Activated CD4-positive, alpha-beta T cell treated with anti-CD3 and anti-CD28 coated beads for 48 hours (primary cell): ENCODE results near the gene PPP2R1B.

Source experiments
- DNase-seq: peaks from one replicate; pipeline ENCODE4 v3.0.0-alpha.2; 2020

Gene PPP2R1B

GRCh38 chr11:111745719-111746504 is 20.3 kb downstream of the PPP2R1B start:
- no peak for DNase-seq

DNA sequence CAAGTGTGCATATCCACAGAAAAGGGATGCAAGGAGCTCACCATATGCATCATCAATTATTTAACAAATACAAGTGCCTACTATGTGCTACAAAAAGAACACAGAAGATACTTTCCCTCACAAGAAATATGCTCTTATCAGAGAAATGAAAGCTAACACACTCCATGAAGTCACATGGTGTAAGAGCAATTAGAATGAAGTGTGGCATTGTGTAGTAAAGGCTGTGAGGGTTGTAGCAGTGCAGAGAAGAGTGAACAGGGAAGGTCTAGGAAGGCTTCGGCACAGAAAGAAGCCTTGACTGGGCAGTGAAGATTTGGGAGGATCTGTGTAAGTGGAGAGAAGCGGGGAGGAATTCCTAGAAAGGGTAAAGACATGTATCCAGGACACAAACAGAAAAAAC is 22.5 kb downstream of the PPP2R1B start:
- DNase-seq, result no peak

DNA sequence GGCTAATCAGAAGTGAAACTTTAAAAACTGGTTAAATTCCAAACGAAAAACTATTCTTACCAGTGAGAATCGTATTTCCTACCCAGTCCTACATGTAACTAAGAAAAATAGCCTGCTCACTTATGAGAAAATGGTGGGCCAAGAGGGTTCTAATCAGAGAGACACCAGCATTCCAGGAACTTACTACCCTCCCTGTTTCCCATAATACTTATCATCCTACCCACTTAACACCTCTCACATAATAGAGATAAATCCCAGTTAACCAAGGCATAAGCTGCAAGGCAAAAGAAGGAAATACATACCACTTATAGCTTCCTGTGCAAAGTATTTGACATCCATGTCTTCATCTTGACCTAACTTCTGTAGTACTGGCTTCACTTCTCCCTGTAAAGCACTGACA is 24.4 kb downstream of the PPP2R1B start:
- DNase-seq, result no peak

- DNase-seq, result no peak
Measured at GRCh38 chr11:111739299-111739698, 26.9 kb downstream of the PPP2R1B start.

GRCh38 chr11:111737444-111738210 is 28.6 kb downstream of the PPP2R1B start:
- no peak for DNase-seq

DNA sequence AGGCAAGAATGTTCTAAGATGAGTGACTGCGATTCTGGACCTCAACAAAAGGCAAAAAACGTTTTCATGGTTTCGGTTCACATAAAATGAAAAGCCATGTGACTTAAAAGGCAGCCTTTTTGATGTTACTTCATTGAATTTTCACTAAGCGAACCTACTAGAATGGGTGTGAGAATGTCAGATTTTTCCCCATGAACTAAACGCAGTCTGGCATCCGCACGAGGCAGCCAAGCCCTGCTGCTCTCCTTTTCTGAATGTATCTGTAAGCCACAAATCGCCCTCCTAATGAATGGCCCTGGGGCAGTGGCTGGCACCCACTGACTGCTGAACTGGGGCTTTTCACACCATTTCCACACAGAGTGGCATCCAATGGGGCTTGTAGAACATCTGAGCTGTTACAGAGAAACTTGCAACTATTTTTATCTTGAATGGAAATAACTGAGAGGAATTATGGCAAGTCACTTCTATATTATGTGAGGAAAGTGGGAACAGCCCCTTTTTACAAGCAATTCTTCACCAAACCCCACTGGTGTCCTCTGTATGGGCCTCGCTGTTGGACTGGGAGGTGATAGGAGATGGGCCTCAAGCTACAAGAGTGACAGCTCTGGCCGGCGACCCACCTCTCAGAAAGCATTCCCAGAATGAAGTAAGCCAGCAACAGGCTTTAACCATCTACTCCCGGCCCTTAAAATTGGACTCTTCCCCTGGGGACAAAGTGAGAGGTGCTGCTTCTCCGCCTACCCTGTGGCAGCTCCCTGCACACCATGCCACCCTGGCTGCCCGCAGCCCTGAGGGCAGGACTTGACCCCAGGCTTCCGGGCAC is 29.4 kb downstream of the PPP2R1B start:
- no peak for DNase-seq

DNA sequence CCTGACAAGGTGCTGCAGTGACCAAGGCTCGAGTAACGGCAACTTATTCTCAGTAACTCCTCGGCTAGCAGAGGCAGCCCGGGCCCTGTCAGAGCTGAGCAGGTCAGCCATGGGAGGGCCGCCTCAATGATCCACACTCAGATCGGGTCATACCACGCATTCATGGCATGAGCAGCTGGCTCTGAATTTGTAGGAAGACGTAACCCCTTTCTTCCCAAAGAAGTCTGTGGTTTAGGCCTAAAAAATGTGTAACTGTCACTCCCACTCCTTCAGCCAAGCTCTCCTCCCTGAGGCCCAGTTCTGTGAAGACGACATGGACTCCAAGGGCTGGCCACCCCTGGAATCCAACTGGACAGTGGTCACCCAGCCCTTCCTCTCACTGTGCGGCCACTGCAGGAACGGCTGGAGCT is 30.0 kb downstream of the PPP2R1B start:
- DNase-seq, result no peak

DNA sequence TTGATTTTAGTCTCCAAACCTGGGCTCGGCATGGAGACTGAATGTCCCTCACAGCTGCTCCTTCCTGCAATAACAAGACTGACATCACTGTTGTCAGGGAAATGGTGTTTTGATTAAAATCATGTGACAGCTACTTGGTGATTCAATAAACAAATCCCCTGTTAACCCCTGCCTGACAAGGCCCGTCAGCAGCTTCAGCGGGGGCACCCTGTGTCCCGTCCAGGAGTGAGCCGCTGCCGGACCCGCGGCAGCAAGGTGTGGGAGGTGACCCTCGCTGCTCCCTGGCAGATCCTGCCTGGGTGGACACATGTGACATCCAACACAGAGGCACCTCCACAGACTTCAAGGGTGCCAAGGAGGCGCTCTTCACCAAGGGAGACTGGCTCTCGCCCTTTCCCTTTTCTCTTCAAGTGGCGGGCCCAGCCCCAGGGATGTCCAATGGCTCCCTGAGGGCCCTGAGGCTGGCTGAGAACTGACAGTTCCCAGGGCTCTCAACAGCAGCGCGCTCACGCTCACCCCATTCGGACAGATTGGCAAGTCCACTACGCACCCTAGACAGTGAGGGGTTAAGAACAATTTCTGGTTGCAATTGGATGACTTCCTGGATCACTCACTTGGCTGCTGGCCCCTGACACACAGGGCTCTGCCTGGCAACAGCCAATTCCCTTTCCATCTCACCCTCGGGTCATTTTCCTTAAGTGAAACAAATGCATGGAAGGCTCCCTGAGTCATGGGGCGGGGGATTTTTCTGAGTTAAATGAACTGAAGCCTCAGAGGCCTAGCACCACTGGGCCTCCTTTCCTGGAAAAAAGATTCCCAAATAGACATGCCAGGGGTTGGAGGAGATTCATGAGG is 30.7 kb downstream of the PPP2R1B start:
- DNase-seq, result no peak

- no peak for DNase-seq
Measured at GRCh38 chr11:111734954-111735261, 31.3 kb downstream of the PPP2R1B start.

GRCh38 chr11:111734101-111734953 is 31.9 kb downstream of the PPP2R1B start:
- DNase-seq, result no peak

DNA sequence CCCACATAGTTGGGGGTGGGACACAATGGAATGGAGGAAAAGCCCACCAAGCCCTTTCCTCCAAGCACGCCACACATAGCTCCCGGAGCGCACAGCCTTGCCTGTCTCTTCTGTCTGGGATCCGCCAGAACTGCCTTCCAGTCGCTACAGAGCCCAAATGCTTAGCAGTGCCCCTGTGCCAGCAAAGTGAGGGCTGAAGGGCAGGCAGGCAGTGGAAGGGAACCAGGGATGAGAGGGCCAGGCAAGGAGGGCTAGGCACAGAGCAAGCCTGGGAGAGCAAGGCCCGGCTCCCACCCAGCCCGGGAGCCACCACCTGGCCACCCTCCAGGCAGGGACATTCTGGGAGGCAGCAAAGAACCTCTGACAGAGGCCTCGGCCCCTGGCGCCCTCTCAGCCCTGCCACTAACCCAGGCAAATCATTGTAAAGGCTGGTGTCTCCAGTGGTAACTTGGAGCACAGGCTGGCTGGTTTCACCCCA is 32.5 kb downstream of the PPP2R1B start:
- DNase-seq, result no peak

DNA sequence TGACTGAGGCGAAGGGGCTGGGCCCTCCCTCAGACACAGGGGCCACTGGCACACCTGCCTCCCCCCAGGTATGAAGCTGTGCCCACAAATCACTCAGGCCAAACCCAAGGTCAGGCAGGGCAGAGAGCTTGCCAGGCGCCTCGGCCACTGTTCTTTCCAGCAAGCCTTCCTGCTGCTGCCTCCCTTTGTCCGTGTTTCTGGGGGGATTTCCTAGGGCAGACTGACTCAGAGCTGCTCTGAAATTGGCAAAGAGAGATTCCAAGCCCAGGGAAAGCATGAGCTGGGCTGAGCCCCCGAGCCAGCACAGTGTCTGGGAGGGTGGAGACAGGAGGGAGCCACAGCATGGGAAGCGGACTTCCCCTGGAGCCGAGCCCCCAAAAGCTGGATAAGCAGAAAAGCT is 33.2 kb downstream of the PPP2R1B start:
- DNase-seq, result no peak

DNA sequence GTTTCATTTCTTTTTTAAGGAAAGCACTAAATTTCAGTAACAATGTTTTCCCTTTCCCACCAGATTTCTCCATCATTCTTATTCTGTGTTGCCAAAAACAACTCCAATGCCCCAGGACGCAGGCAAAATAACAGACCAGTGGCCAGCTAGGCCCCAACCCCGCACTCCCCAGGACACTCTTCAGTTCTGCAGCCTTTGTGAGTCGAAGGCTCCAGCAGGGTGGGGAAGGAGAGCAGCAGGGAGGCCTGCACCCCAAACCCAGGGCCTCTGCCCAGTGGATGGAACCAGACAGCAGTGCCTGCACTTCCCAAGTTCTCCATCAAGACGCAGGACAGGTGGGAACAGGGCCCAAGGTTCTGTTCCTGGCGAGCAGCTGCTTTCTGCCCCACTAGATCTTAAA is 34.4 kb downstream of the PPP2R1B start:
- no peak for DNase-seq

- no peak for DNase-seq
Measured at GRCh38 chr11:111730871-111731591, 35.2 kb downstream of the PPP2R1B start.

GRCh38 chr11:111729831-111730311 is 36.3 kb downstream of the PPP2R1B start:
- DNase-seq, result no peak

GRCh38 chr11:111729071-111729830 is 36.9 kb downstream of the PPP2R1B start:
- no peak for DNase-seq

DNA sequence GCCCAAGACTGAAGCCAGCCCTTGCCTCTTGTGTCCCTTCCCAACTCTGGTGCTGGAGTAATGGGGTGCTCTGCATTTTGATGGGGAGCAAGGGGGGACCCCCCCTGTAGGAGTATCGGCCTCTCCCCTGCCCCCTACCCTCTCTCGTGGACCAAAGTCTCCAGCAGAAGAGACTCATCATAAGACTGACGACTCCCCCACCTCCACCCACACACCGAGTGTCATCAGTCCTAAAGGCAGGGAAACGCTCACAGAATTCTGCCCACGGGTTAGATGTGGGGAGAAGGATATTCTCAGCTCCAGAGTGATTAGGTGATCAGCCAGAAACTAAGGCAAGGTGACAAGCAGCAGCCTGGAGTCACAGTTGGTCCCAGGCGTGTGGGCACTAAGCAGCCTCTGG is 38.8 kb downstream of the PPP2R1B start:
- DNase-seq, result no peak

DNA sequence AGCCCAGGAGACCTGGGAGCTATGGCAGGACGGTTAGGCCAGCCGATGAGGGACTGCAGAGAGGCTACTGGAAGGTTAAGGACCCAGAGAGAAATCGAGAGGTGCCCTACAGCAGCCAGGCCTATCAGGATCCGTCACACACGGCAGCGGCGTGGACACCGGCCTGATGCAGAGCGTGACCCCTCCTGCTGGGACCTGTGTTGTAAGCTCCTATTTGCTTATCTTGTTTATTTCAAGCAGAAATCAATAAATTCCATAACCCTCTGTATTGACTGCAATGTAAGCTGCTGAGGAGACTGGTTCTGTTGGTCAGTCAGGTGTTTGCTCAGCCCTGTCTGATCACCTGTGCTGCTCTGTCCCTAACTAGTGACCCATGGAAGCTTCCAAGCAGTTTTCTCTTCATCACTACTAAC is 39.9 kb downstream of the PPP2R1B start:
- no peak for DNase-seq

DNA sequence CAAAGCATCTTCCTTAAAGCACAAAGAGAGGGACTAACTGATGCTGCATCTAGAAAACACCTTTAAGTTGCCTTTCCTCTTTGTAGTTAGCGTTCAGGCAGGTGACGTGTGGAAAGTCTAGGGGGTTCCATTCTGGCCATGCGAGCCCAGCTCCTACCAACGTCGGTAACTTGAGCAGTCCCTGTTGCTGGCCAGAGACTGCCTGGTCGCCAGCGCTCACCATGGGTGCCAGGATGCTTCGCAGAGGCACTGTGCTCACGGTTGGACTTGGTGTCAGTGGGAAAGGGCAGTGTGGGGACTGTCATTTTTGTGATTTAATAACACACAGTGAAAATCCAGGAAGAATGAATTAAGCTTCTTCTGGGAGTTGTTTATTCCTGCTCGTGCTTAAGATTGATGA is 40.6 kb downstream of the PPP2R1B start:
- DNase-seq, result no peak

DNA sequence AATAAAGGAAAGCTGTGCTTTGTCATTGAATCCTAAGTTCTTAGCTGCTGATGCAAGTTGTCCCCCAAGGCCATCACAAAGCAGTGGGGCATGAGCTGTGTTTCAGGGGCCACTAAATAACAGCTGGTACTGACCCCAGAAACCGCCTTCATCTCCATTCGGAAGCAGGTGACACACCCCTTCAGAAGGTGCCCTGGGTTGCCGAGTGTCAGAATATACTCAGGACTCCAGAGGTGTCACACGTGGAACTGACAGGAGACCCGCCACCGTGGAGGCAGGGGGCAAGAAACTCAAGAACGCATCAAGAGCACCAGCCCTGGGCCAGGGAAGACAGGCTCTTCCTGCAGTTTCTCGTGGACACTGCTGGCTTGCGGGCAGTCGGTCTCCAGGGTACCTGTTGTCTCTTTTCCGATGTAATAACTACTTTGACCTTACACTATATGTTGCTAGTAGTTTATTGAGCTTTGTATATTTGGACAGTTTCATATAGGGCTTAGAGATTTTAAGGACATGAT is 41.5 kb downstream of the PPP2R1B start:
- DNase-seq, result no peak
